Erythroblast (primary cell): ENCODE measurements around the gene CYP4F8.

Experiments
- GATA1 ChIP-seq: IDR thresholded peaks from 2 replicates; pipeline ENCODE4 v1.6.1; 2011; ENCODE audit warnings: low read depth, mild to moderate bottlenecking, control low read depth, low read length, moderate library complexity
- POLR2A ChIP-seq: IDR thresholded peaks from 2 replicates; pipeline ENCODE4 v1.6.1; 2011; ENCODE audit warnings: mild to moderate bottlenecking, low read length

GRCh38 chr19:15589760-15590451, 25.1 kb upstream of the CYP4F8 start:
- TF ChIP-seq POLR2A (no peak), GATA1 (no peak)
